Head of caudate nucleus (tissue), 42 donors: Measurements from ENCODE around the gene PHLPP1.
A peak's percentile ranks its signal among the peaks of the same experiment; 100 is the strongest.

ENCODE experiments used
- DNase-seq, 42 donors: peaks; one replicate each; pipeline versions ENCODE4 v3.0.0 to v3.0.0-alpha.2; 2020 to 2021; ENCODE audit warnings: mixed read lengths in 7 of 42
- intact Hi-C: fragments of 100-400 bp; cut with DNase I; formaldehyde crosslinking; loops from one replicate; pipeline ENCODE4 v1.15.0; 2022

The PHLPP1 gene

GRCh38 chr18:62979176-62979575, 263.8 kb downstream of the PHLPP1 start:
- DNase-seq, result peak; percentile 56 to 91 (median 82)
- intact Hi-C loops, result loop anchor here (10.0 kb wide), 1 partner anchor 64 kb away; no protein-coding TSS in a partner anchor

- intact Hi-C loops, result loop anchor here (5.0 to 10.0 kb wide), 2 partner anchors 65 to 388 kb away; no protein-coding TSS in a partner anchor
- DNase-seq, result peak in 7 of 42 donors; percentile 45 to 67 (median 48)
Observed at GRCh38 chr18:62979900-62980299, 264.6 kb downstream of the PHLPP1 start.

DNA sequence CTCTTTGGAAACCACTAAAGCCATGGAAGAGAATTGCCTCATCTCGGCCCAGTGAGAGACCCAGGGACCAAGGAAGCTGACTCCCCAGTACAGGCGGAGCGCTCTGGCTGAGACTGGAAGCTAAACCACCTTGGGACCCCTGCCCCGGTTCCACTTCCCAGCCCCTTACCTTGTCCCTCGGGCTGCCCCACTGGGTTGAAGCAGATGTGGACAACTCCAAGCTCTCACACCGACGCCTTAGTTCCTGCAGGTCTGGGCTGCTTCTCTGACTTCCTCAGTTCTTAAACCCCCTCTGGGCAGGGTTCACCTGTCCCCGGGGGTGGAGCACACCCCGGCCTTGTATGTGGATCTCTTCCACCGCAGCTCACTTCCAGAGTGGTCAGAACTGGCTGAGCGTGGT, 266.2 kb downstream of the PHLPP1 start:
- peak in 1 of 42 donors; percentile 34 for DNase-seq
- intact Hi-C loops, result loop anchor here (5.0 kb wide), 1 partner anchor 389 kb away; no protein-coding TSS in a partner anchor

DNA sequence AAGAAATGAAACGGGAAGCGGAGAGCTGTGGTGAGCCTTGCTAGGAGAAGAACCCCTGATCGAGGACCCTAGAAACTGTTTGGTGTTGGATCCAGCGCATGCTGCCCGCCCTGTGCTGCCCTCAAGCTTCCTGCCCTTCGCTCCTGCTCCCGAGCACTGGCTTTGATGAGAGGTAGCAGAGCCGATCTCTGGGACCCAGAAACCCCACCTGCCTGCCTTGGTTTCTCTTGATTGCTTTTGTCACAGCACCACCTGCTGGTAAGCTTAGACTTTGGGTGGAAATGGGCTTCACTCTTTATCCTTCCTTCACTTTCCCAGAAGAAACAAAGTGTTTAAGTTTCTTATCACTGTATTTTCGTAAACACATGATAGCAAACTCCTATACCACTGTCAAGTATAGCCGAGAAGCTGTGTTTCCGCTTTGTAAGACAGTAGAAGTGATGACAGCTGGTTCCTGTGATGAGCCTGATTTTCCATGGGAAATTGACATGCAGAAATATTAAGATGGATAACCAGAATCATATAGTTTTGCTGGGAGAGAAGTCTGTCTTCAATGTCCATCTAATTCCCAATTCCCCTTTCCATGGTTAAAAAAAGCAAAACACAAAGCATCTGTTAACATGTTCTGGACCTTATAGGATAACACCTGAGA, 267.4 kb downstream of the PHLPP1 start:
- peak; percentile 49 to 92 (median 78) for DNase-seq
- intact Hi-C loops, result loop anchor here (5.0 kb wide), 1 partner anchor 390 kb away; no protein-coding TSS in a partner anchor

- peak in 3 of 42 donors; percentile 34 to 64 (median 36) for DNase-seq
- intact Hi-C loops, result loop anchor here (2.0 to 5.0 kb wide), 2 partner anchors 270 to 392 kb away; partner anchors contain the start of gene PHLPP1
Observed at GRCh38 chr18:62984656-62985315, 269.4 kb downstream of the PHLPP1 start.

GRCh38 chr18:62986490-62986889, 271.1 kb downstream of the PHLPP1 start:
- intact Hi-C loops, result no loop called here
- peak in 1 of 42 donors; percentile 35 for DNase-seq

DNA sequence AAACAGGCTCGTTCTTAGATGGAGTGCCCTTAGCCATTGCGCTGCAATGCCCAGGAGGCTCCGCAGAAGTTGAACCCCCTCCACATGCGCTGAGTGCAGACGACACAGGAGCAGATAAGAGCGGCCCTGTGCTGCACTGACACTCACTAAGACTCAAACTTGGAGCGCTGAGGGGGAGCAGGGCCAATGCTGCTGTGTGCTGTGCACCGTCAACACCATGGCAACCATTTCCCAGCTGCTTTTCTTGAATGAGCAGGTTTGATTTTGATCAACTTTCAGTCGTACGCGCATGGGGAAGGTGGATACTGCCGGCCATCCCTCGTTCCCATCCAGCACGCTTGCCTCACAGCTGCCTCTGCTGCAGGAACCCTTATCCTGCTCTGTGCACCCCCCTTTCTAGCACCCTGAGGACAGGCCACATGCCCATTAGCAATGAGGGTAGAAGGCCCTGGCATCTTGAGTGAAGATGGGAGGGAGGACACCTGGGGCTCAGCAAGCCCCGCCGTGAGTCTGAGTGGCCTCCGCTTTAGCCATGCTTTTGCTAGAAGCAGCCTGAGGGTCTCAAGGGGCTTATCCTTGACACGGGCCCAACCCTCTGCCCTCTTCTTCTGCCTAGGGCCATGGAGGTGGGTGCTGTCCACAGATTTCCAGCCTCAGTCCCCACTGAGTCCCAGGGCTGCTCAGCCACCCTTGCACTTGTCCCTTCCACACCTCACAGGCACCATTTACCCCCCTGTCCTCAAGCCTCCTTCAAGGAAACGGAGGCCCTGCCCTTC, 271.9 kb downstream of the PHLPP1 start:
- intact Hi-C loops, result no loop called here
- DNase-seq, result peak in 14 of 42 donors; percentile 21 to 57 (median 40)

DNA sequence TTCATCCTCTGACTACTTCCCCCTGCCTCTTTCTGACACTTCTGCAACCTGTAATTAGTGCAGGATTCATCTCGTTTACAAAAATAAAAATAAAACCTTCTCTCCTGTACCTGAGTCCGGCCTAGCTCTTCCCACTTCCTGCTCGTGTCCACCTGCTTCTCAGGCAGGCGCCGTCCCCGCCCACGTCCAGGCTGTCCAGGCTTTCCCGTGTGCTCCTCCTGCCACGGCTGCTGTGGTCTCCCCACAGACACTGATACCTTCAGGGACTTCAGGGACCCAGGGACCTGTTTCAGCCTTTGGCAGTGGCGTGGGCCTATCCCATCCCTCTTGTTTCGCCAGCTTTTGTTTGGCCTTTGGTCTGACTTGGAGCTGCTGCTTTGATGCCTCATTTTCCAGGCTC, 272.5 kb downstream of the PHLPP1 start:
- intact Hi-C loops, result no loop called here
- DNase-seq, result no peak

DNA sequence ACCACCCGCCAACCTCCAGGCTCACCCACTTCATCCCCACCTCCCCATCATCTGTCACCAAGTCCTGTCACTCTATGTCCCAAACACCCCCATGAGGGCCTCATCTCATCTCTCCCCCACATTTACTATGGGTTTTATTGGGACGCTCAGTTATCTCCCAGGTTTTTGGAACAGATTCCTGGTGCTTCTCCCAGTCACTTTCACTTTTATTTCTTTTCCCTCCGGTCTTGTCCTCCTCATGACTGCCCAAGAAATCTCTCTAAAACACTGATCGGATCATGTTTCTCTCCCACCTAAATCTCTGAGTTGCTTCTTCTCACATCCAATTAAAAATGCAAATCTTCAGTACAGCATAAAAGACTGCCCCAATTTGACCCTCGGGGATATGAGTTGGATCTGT, 273.1 kb downstream of the PHLPP1 start:
- DNase-seq, result no peak

GRCh38 chr18:62989195-62989594, 273.9 kb downstream of the PHLPP1 start:
- intact Hi-C loops, result no loop called here
- no peak for DNase-seq

More for the DNA sequence above, 273.1 kb downstream of the PHLPP1 start:
- intact Hi-C loops, result no loop called here

GRCh38 chr18:62990653-62991052, 275.3 kb downstream of the PHLPP1 start:
- intact Hi-C loops, result no loop called here

DNA sequence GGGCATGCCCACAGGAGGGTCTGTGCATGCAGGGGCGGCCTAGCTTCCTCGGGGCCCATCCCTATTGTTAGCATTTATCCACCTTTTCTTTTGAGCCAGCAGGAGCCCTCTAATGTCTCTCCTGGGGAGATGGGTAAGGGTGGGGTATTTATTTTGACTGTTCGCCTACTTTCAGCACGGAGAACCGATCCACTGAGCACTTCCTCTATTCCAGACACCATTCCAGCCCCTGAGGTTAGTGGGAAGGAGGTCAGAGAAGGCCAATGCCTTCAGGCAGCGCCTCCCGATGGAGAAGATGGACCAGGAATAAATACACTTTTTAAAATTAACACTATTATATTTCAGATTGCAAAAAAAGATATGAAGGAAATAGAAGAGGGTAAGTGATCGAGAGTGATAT, 276.0 kb downstream of the PHLPP1 start:
- DNase-seq, result no peak

More at GRCh38 chr18:62990653-62991052, 275.3 kb downstream of the PHLPP1 start:
- DNase-seq, result no peak

DNA sequence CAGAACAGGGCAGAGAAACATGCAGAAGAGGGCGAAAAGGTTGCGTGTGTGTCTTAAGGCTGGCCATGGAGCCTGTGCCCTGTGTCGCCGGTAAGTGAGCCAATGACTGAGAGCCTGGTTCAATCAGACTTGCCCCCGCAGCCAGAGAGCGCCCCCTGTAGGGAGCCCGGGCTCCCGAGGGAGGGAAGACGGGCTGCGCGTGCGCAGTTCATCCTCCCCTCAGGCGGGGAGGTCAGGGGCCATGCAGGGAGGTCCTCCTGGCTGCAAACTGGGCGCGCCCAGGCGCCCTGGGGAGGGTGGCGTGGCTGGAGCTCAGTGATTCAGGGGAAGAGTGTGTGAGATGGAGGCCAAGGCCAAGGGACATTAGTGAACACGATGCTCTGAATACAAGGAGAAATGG, 276.6 kb downstream of the PHLPP1 start:
- intact Hi-C loops, result no loop called here
- DNase-seq, result no peak

More for the DNA sequence above, 276.0 kb downstream of the PHLPP1 start:
- intact Hi-C loops, result no loop called here

DNA sequence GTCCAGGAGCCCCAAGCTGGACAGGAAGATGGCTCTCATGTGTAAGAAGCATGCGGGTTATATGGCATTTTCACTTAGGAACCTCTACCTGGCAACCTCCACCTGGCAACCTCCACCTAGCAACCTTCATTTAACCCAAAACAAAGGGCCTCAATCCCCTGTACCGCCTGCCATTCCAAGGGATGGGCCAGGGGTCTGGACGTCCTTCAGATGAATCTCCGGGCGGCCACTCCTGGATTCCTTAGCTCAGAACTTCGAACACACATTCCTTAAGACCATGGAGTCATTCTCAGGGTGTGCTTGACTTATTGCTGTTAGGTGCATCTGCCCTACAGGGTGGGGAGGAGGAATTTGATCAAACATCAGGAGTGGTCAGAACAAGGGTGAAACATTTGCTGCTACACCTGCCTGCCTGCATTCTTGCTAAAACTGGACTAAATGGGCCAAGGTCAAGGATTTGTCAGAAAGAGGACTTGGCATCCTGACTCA, 277.6 kb downstream of the PHLPP1 start:
- intact Hi-C loops, result no loop called here

GRCh38 chr18:62996566-62996965, 281.2 kb downstream of the PHLPP1 start:
- intact Hi-C loops, result no loop called here
- no peak for DNase-seq

More for the DNA sequence above, 277.6 kb downstream of the PHLPP1 start:
- DNase-seq, result no peak

DNA sequence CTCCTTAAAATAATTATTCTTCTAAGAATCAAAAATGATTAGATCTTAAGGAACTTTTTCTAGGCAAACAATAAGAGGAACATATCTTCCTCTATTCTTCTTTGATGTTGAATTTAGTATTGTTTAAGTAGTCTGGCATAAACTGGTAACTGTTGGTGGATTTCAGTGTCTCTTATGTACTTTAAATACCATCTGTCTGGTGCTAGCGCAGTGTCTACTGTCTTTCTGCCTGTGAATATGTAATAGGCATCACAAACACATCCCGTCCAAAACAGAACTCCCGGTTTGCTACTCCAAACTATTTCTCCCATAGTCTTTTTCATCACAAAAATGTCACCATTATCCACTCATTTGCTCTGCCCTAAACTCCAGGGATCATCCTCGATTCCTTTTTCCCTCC, 281.7 kb downstream of the PHLPP1 start:
- DNase-seq, result no peak
- intact Hi-C loops, result no loop called here

DNA sequence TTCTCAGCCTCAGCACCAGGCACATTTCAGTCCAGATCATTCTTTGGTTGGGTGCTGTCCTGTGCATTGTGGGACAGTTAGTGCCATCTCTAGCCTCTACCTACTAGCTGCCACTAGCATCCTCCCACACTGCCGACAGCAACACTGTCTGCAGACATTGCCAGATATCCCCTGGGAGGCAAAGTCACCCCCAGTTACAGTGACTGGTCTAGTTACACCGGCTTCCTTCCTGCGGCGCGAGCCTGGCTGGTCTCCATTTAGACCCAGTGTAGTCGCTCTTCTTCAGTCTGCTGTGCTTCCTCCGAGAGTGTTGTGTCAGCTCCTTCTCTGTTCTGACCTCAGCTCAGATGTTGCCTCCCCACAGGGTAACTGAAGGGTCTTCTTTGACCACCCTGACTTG, 283.1 kb downstream of the PHLPP1 start:
- intact Hi-C loops, result no loop called here
- DNase-seq, result no peak

DNA sequence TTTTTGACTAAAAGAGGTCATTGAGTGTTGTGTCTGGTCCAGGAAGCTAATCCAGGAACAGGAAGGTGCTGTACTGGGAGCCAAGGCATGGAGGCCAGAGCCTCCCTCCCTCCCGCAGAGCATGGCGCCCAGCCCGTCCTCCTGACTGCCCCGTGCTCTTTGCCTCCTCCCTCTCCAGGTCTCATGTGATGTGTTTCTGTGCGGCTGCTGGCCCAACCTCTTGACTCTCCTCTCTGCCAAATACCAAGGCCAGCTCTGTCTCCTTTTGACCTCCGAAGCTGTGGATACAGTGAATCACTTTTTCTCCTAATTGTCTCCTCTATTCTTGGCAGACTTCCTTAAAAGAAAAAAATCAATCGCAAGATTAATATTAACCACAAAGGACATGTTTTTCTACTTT, 284.1 kb downstream of the PHLPP1 start:
- peak in 12 of 42 donors; percentile 30 to 79 (median 50) for DNase-seq
- intact Hi-C loops, result no loop called here

- intact Hi-C loops, result no loop called here
- DNase-seq, result no peak
Observed at GRCh38 chr18:62999921-63000320, 284.6 kb downstream of the PHLPP1 start.
